ENCODE data around the gene KAT2B. TPM values are rescaled to one million over a fixed set of nuclear protein-coding genes. Genes with fewer than 3 reads are reported as not detected.

The KAT2B gene
- total and polyA plus RNA-seq, 2 of the 8 experiments (the other 6 are each of a cell fraction or from before 2014, with no cell fraction given), result 0.24 to 0.91 TPM

GRCh38 chr3:20154078-20154477 is 113.8 kb downstream of the KAT2B start:
- no peak for TF ChIP-seq RNF2 (IDR thresholded peaks at IDR 0.05; ENCODE audit: borderline replicate concordance, low read depth, low read length, missing control alignments, poor library complexity, severe bottlenecking)
- TF ChIP-seq CBX8 (IDR thresholded peaks at IDR 0.05; ENCODE audit: borderline replicate concordance, low read depth, low read length), result no peak
- TF ChIP-seq MAX (IDR thresholded peaks at IDR 0.05), result no peak
- Histone ChIP-seq H2AFZ (ENCODE audit: low read length) (no peak overlapping the region), H3K4me3 (ENCODE audit: extremely low read depth in 1 of 4, insufficient read depth in 2 of 4, low read depth in 3 of 4, low read length in 4 of 4) (no peak overlapping the region), H3K9me3 (ENCODE audit: insufficient read depth in 2 of 2, low read depth in 1 of 2, low read length in 1 of 2) (no peaks in the 10 kb centered on the region), H3K36me3 (ENCODE audit: control insufficient read depth in 2 of 4, insufficient read depth in 4 of 4, low read length in 3 of 4) (peaks cover 0 to 12% (median 6%) of the 10 kb centered on the region in 4 experiments; a peak in 4 of 8 replicates), H3K18ac (ENCODE audit: extremely low read depth, low read length) (no peak overlapping the region), H2AK5ac (ENCODE audit: low read depth, low read length) (no peak overlapping the region), H3K27ac (ENCODE audit: low read depth, low read length) (no peak overlapping the region), H3K4ac (replicated peaks; ENCODE audit: insufficient read length, low read depth, low read length) (no peak overlapping the region), H4K5ac (ENCODE audit: insufficient read length, low read depth, low read length) (no peak overlapping the region), H3K9ac (replicated peaks in 1 of 4; ENCODE audit: extremely low read depth in 1 of 4, low read depth in 3 of 4, low read length in 3 of 4) (no peak overlapping the region), H3K4me1 (replicated peaks in 1 of 4; ENCODE audit: control insufficient read depth in 3 of 4, insufficient read depth in 4 of 4, low read length in 3 of 4) (no peaks in the 10 kb centered on the region), H4K8ac (ENCODE audit: extremely low read depth, insufficient read depth, low read length) (no peak overlapping the region), H3K23me2 (ENCODE audit: low read depth, low read length) (no peaks in the 10 kb centered on the region), H2BK15ac (ENCODE audit: low read length) (no peak overlapping the region), H2BK12ac (ENCODE audit: low read depth, low read length) (no peak overlapping the region), H2BK120ac (replicated peaks; ENCODE audit: low read depth, low read length) (no peak overlapping the region), H4K20me1 (replicated peaks in 1 of 2; ENCODE audit: control insufficient read depth in 1 of 2, insufficient read depth in 2 of 2, low read length in 2 of 2) (no peaks in the 10 kb centered on the region), H3K56ac (replicated peaks; ENCODE audit: insufficient read length, low read depth, low read length) (no peak overlapping the region), H2BK20ac (ENCODE audit: low read length) (no peak overlapping the region), H4K91ac (replicated peaks; ENCODE audit: insufficient read length, low read length) (no peak overlapping the region), H3K4me2 (ENCODE audit: insufficient read depth in 1 of 2, low read depth in 2 of 2, low read length in 2 of 2) (no peak overlapping the region), H3K79me1 (ENCODE audit: low read depth, low read length) (no peaks in the 10 kb centered on the region), H3K79me2 (ENCODE audit: control insufficient read depth in 1 of 2, insufficient read depth in 2 of 2, low read length in 2 of 2) (no peaks in the 10 kb centered on the region), H3K14ac (ENCODE audit: insufficient read length) (no peak overlapping the region), H2BK5ac (ENCODE audit: low read depth, low read length) (no peak overlapping the region), H3K27me3 (replicated peaks in 1 of 4; ENCODE audit: control insufficient read depth in 3 of 4, extremely low read depth in 1 of 4, insufficient read depth in 3 of 4, low read length in 3 of 4) (no peaks in the 10 kb centered on the region), H3K23ac (ENCODE audit: insufficient read length) (no peak overlapping the region)
- CTCF ChIA-PET (ENCODE audit: partially characterized antibody), result interaction anchor here (0.7 to 1.6 kb wide), 3 partner anchors 60 to 728 kb away, joined by 3 read pairs; no protein-coding TSS in a partner anchor
- DNase-seq (ENCODE audit: low read depth in 1 of 2, low spot score in 2 of 2) (no peak), FAIRE-seq (no peak)
- 97% methylated on average over 1 of the region's 1 CpG; no CpG with 5 or more reads in 1 of the 2 experiments for WGBS, 2 experiments (ENCODE audit: extremely low coverage in 1 of 2, insufficient coverage in 1 of 2, insufficient read length in 1 of 2, insufficient replicate concordance in 2 of 2, low coverage in 1 of 2, low lambda C conversion rate in 2 of 2, missing lambda C conversion rate in 1 of 2)
- POLR2A ChIA-PET (ENCODE audit: partially characterized antibody), result interaction anchor here (0.9 kb wide), 1 partner anchor 12 kb away, joined by 3 read pairs; no protein-coding TSS in a partner anchor
